ENCODE data around the gene LRFN5.
"Not testable (repeated sequence)": the region's sequence is repeated elsewhere in the genome, so short reads cannot be mapped to it uniquely, and the experiment has no call there.

Gene LRFN5

DNA sequence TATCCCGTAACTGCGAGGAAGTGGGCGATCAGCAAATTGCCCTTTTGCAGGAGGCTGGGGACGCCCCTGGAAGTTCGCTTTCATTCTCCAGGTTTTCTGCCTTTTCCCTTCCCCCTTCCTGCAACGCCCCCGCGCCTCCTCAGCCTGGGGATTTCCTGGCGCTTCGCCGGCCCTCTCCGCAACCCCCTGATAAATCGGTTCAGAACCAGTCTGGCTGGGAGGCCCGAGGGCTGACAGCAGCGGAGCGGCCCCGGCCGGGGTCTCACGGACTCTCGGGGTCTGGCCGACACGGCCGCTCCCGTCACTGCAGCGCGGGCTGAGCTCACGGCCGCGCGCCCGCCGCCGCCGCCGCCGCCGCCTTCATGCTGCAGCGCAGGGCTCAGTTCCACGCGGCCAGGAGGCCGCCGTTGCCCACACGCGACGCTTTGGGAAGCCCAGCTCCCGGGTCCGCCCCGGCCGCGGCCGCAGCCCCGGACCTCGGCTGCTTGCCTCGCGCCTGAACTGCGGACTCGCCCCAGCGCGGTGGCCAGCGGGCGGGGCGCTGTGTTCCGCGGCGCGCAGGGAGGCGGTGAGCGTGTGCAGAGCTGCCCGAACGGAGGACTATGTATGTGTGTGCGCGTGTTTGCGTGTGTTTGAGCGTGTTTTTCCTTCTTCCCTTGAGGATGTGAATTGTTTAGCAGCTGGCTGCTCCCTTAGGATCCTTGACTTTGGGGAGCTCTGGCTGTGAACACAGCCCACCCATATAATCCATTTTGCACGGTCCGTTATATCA lies at the start of gene LRFN5:
Gene LRFN5 (plus strand): TSS at position 345 of the 772 bp plus-strand sequence.
- DNase-seq (ENCODE audit: low read depth, low spot score): peak; percentile 4

DNA sequence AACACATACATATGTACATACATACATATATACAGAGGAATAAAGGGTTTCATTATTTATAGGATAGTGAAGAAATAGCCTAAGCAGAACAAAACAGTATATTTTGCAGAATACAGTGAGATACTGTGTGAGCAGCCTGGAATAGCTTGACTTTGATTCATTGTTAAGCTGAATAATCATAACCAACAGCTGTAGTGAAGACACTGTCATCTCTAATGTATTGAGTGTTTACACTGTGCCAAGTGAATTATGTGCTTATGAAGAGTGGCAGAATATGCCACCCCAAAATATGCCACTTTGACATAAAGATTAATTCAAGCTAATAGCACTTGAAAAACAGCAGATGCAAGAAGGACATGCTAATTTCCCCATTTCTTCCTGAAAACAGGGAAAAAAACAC lies 48.2 kb upstream of the LRFN5 start:
- DNase-seq (ENCODE audit: low read depth, low spot score): no peak

DNA sequence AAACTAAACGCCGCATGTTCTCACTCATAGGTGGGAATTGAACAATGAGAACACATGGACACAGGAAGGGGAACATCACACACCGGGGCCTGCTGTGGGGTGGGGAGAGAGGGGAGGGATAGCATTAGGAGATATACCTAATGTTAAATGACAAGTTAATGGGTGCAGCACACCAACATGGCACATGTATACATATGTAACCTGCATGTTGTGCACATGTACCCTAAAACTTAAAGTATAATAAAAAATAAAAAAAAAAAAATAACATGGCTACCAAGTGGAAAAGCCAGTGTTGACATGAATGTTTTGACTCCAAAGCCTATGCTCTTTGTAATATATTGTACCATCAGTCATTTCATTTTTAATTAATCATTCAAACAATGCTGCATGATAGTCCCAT lies 39.8 kb upstream of the LRFN5 start:
- not testable (repeated sequence) for DNase-seq (ENCODE audit: low read depth, low spot score)

DNA sequence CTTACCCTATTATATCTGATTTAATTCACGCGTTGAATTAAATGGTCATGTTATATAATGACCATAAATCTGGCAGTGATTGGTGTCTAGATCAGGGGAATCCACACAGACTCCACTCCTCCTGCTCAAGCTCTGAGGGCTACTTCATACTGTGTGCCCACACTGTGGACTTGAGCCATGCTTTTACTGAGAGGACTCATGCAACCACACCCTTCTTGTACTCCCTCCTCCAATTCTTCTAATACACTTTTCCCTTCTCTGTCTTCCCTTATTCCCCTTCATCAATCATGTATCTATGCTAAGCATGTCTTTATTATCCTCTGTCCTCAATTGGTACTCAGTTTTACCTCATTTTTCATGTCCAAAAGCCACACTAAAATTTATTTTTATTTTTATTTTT lies 37.7 kb upstream of the LRFN5 start:
- DNase-seq (ENCODE audit: low read depth, low spot score): no peak

DNA sequence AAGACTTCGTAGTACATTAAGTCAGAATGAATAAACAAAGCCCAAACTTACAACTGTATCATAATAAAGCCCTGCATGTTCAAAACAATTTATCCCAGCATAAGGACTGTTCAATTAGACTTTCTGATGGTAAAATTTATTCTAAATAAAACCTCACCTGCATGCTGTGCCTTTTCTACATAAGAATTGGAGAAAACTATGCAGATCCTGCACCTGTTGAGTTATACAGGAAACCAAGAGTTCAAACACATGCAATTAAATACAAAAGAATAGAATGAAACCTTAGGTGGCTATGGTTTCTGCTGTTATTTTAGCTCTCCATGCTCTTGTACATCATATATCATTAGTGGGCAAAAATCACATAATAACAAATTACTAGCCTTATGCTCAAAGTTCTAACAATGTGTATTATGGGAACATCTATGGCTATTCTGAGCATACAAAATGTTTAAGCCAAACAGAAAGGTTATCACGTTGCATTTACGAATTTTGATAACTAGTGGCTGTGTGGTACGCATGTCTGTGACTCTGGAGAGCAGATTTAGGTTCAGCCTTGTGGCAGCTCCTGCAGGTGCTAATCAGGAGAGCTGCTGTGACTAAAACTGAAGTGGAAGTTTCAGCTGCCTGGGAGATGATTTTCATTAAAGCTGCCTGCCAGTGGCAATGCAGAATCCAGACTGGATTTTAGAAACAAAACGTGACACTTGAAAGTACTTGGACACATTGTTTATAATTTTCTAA lies 36.1 kb upstream of the LRFN5 start:
- DNase-seq (ENCODE audit: low read depth, low spot score): no peak

DNA sequence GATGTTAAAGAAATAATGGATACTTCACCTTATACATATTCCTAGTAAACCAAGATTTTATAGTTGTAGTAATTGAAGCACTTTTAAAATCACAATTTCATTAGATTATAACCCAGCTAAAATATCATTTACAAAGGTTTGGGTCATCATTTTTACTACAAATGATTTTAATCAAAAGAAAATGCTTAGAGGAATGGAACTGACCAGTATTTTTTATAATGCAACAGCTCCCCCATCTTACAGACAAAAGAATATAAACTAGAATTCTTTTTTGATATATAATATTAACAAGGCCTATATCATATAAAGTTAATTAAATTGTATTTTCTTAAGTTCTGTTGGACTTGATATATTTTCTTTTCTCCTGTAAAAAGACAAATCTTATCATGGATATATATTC lies 20.4 kb upstream of the LRFN5 start:
- DNase-seq (ENCODE audit: low read depth, low spot score): no peak

DNA sequence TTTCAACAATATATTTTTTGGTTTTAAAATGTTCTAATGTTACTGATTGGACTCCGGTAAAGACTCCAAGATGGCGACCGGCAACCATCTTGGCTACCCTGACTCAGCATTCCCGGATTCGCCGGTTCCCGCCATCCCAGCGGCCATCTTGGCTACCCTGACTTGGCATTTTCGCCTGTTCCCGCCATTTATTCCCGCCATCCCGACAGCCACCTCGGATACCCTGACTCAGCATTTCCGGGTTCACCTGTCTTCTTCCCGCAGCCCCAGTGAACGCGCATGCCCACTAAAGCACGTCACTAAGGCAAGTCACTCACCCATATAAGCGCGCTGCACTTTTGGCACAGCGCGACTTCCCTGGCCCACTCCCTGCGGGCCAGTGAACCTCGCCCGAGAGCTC lies 9.0 kb upstream of the LRFN5 start:
- no peak for DNase-seq (ENCODE audit: low read depth, low spot score)

DNA sequence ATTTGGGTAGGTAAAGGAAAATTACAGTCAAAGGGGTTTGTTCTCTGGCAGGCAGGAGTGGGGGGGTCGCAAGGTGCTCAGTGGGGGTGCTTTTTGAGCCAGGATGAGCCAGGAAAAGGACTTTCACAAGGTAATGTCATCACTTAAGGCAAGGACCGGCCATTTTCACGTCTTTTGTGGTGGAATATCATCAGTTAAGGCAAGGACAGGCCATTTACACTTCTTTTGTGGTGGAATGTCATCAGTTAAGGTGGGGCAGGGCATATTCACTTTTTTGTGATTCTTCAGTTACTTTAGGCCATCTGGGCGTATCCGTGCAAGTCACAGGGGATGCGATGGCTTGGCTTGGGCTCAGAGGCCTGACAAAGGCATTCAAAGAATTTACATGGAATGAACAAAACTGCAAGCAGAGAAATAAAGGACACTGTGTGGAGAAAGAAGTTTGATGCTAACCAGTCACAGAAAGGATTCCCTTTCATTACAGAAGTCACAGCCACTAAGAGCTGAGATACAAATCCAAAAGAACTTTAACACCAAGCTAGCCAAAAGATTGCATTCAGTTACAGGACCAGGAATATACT lies 6.8 kb upstream of the LRFN5 start:
- DNase-seq (ENCODE audit: low read depth, low spot score): not testable (repeated sequence)

DNA sequence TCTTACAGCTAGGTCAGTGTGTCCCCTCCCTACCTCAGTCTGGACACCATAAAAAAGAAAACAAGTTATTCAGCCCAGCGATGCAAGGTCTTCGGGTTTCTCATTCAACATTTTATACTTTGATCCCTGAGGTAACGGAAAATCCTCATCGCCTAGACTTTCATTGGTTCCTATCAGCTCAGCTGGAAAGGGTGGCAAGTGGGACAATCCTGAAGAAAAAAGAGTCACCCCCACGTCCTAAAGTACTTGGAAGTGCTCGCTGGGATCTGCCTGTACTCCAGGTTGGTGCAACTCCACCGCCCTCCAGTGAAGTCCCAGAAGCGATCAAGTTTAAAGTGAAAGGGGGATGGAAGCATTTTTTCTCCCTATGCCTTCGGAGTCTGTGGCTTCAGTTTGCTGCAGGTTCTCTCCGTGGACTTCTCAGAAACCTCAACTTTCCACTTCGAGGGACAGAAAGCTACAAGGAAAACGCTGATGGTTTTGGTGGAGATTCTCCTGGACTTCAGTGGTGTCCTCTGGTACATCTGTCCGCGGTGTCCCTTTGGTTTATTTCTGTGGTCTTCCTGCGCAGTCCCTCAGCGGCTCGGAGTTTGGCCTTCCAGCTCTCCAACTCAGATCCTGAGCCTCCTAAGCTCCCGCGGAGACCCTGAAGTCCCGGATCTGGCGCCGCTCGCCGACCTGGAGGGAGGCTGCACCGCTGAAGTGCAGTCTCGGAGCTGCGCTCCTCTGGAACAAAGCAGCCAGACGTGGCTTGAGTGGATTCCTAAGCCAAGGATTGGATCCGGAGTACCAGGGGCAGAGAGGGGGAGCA lies 1.8 kb upstream of the LRFN5 start:
- DNase-seq (ENCODE audit: low read depth, low spot score): peak; percentile 64

DNA sequence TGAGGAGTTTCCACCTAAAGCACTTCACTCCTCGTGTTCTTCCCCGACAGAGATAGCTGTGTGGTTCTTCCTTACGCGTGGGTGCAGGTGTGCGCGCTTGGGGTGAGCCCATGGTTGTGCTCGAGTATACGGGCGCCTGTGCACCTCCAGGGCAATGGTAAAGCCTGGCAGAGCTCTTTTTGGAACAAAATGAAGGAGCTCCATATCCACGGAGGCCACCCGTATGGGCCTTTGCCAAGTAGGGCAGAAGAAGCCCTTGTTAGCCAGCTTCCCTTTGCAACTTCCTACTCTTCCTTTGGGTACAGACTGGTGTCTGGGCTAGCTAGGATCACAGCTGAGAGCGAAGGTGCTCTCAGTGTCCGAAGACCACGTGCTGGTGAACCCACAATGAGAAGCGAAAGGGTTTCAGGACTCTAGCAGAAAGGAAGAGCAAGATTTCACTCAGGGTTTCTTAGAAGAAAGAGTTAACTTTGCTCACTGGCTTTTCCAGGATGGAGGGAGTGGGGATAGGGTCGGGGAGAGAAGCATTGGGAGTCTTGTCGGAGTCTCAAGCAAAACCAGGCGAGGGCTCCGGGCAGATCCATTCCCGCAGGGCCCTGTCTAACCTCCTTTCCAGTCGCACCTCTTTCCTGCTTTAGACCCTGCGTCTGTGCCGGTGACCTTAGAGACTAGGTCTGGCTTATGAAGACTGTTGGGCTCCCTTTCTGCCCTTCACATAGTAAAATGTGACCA lies 960 bp upstream of the LRFN5 start:
- DNase-seq (ENCODE audit: low read depth, low spot score): peak; percentile 23

DNA sequence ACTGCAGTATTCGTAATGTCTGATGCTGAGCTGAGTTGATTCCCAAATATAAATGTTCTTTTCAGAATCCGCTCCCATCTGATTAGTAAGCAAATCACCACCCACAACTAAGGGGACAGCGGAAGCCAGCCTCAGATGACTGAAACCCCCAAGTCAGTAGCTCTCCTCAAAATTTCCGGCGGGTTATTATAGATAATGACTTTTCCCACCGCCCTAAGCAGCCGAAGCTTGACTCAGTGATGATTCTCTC lies 469 bp upstream of the LRFN5 start:
- no peak for DNase-seq (ENCODE audit: low read depth, low spot score)

DNA sequence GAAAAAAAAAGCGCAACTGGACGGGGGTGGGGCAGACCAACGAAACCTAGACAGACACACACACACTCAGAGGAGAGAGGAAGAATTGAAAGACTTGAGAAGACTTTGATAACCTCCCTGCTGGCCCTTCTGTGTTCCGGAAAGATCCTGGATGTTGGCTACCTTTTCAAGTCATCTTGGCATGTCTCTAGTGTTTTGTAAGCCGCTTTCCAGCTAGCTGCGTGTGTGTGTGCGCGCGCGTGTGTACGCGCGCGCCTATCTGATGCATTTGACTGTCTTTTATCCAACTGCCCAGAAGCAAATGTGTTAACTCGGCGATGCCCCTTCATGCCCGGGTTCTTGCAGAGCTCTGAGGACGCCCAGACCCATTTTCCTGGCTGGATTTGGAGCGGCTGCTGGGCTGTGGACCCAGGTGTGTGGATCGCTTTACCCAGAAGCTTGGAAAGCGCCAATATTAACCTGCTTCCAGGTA lies 664 bp downstream of the LRFN5 start:
- peak; percentile 7 for DNase-seq (ENCODE audit: low read depth, low spot score)

DNA sequence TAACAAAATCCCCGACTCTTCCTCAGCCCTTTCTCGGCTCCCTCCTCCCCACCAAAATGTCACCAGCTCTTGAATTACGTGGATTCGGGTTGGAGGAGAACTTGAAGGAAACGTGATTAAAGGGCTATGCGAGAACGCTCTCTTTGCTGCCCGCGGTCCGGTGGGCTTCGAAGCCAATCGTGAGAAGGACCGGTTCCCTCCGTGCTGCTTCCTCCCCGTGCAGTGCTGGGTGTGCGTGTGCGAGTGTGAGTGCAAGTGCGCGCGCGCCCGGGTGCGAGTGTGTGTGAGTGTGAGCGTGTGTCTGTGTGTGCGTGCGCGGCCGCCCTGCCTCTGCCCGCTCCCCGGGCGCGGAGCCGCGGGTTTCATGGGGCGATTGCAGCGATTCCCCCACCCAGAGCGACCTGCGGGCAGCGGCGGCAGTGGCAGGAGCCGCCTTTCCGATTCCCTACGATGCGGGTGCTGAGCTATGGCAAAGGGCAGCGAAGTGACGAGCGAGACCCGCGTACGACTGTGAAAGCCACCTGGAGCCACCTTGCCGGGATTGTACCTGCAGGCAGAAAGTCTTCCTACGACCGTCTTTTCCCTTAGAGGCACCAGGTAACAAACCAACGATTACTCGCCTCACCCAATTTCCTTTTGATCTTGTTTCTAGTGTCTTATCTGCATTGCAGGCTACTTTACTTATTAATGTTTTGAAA lies 1.4 kb downstream of the LRFN5 start:
- DNase-seq (ENCODE audit: low read depth, low spot score): no peak

DNA sequence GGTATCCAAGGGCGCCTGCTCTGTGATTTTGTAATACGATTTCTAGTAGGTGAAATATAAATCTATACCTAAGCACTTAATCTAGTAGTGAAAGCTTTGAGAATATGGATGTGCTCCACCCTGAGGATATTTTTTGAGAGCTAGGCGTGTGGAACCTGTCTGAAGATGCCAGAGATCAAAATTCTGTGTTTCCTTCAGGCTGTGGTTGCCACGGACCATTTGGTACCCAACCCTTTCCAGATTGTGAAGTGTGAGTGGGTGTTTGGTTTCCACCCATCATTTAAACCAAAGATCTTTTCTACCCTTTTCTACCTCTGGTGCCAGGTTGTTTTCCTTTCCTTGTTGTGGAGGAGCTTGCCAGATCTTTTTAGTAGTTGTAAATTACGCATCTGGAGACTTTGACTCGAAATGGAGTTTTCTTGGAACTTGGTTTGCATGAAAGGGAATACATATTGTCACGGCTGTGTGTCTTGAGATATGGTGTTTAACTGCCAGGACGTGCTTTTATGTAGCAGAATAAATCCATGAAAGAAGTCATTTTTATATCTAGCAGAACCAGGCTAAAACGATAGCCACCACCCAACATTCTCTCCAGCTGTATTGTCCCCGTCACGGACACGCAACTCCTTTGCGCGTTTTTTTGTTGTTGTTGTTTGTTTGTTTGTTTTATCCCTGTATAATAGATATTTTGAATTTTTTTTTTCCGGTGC lies 2.2 kb downstream of the LRFN5 start:
- no peak for DNase-seq (ENCODE audit: low read depth, low spot score)

DNA sequence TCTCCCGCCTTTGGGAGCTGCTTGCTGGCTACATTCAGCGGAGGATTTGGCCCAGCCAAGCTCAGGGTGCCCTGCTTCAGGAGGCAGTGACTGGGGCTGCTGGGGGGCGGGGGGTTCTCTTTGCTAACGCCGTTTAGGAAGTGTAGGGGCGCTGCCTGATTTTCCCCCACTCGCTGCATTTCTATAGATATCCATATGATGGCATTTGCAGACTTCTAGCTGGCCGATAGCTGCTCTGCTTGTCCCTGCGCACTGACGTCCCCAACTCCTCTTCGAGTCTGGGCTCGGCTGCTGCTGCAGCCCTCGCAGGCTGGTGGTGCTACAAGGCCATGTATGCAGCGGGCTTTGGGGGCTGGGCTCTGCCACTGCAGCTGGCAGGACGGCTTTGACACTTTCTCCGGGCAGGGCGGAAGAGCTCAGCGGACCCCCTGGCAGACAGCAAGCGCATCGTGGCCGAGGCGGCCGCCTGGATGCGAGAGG lies 3.1 kb downstream of the LRFN5 start:
- peak; percentile 44 for DNase-seq (ENCODE audit: low read depth, low spot score)

DNA sequence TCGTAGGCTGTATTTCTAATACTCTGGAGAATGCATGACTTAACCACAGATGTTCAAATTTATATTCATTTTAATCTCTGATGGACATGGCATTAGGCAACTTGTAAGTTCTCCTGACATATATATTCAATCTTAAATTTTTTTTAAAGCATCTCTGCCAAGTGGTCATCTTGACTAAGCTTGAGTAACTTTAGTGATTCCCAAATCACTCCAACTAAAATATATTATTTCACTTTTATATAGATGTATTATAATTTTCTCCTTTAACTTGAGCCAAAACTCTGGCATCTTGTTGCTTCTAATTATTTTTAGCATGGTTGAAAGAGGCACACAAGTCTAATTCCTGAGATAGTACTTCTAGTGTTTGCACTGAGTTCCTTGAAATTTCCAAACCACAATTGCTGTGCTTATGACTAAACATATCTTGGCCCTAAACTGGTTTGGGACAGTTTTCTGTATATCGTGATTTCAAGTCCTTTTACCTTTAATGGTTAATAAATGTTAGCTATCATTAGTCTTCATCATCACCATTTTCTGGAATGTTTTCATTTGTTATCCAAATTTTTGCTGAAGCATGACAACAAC lies 8.4 kb downstream of the LRFN5 start:
- DNase-seq (ENCODE audit: low read depth, low spot score): no peak

DNA sequence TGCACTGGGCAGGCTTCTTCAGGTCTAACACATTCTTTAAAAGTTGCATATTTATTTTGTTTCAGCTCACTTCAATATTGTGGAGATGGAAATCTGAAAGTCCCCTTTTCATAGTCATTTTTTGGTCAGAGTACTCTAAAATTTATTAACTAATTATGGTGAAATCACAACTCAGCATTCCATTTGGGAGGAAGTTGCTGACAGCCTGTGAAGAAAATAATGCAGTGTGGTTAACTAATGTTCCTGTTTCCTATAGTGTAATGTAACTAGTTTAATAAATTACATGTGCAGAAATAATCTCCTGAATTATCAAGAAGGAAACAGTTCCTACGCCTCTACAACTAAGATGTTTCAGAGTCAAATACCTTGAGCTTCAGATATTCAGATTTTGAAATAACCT lies 17.1 kb downstream of the LRFN5 start:
- DNase-seq (ENCODE audit: low read depth, low spot score): no peak

DNA sequence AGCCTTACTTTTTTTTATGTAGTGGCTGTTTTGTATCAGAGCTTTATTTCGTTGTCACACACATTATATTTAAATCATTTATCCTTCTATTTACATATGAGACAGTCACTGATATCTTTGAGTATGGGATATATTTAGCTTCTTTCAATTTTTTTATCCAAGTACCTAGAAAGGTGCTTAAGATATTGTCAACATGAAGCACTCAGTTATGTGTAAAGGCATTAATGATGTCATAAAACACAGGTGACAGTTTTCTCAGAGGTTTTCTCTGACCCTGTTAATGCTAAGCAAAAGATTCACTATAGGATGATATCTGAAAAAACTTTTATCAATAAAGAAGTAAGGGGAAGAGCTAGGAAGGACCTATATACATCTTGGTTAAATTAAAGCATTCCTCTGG lies 23.2 kb downstream of the LRFN5 start:
- no peak for DNase-seq (ENCODE audit: low read depth, low spot score)

DNA sequence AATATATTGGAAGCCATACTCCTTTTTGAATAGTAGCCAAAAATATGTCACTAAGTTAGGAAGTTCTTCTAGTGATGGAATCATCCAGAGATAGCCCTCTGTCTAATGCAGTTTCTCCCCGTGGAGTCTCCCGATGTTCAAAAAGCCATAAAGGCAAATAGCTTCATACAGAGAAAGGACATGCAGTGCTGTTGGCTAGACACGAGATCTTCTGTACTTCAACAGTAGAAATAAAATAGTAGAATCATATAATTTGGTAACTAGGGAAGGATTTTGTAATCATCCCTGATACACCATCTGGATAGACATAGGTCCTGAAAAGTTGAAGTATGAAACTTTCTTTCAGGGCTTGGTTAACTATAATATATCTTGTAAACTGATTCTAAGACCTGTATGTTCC lies 27.6 kb downstream of the LRFN5 start:
- no peak for DNase-seq (ENCODE audit: low read depth, low spot score)
